Uterus (tissue), 4 donors: ENCODE measurements around the gene FMNL1. TPM values are rescaled to one million over a fixed set of nuclear protein-coding genes. Genes with fewer than 3 reads are reported as not detected.

ENCODE experiments used
- DNase-seq, 2 donors: peaks; one replicate each; pipeline ENCODE4 v3.0.0-alpha.2; 2019 to 2020
- H3K27ac ChIP-seq, 2 donors: fragments of 200-600 bp; sonication (generic); 1 replicate in 1 of 2; 2 replicates in 1 of 2; pipeline ENCODE4 v1.5.1; 2016 to 2018
- H3K27me3 ChIP-seq, 2 donors: fragments of 200-600 bp; sonication (generic); one replicate each; pipeline ENCODE4 v1.5.1; 2018 to 2019; ENCODE audit warnings: control low read depth in 1 of 2
- H3K36me3 ChIP-seq, 2 donors: fragments of 200-600 bp; sonication (generic); one replicate each; pipeline ENCODE4 v1.5.1; 2019; ENCODE audit warnings: control low read depth in 1 of 2
- H3K4me1 ChIP-seq, 2 donors: fragments of 200-600 bp; sonication (generic); one replicate each; pipeline ENCODE4 v1.5.1; 2018 to 2019; ENCODE audit warnings: control low read depth in 1 of 2
- H3K4me3 ChIP-seq, 2 donors: fragments of 200-600 bp; sonication (generic); 1 replicate in 1 of 2; 2 replicates in 1 of 2; pipeline ENCODE4 v1.5.1; 2018 to 2019; ENCODE audit warnings: mild to moderate bottlenecking in 1 of 2
- H3K9me3 ChIP-seq, 2 donors: fragments of 200-600 bp; sonication (generic); one replicate each; pipeline ENCODE4 v1.5.1; 2019; ENCODE audit warnings: control low read depth in 1 of 2
- POLR2A ChIP-seq, 2 donors: fragments of 450-650 bp; IDR thresholded peaks; one replicate each; pipeline ENCODE4 v1.6.1; 2016; ENCODE audit warnings: antibody characterized with exemption in 2 of 2, mild to moderate bottlenecking in 1 of 2, moderate library complexity in 1 of 2
- intact Hi-C: fragments of 100-400 bp; cut with DNase I; formaldehyde crosslinking; loops from one replicate; pipeline ENCODE4 v1.15.1; 2023; ENCODE audit warnings: low total_unique reads
- total RNA-seq, 4 donors: library from RNA; depleted of rRNA in 3 of 4; stranded (reverse); fragments of >200 nt in 3 of 4; gene quantifications; one replicate each; pipeline versions ENCODE4 v1.1.0 to v1.2.4, GENCODE V29; 2014 to 2023
- TF ChIP-seq, protein P1 (sequence below), 4 experiments: fragments of 200-600 bp in 2 of 4; fragments of 450-650 bp in 2 of 4; sonication (generic) in 2 of 4; IDR thresholded peaks; one replicate each; pipeline ENCODE4 v1.5.1; 2016 to 2019; ENCODE audit warnings: antibody characterized with exemption in 4 of 4, mild to moderate bottlenecking in 2 of 4, moderate library complexity in 1 of 4
- donor health status: DM: yes; HTN: yes; CAD: no.

Gene FMNL1
- total RNA-seq, 4 donors from 2014 or later, result 2.6 to 12.3 (median 3.6) TPM

- TF ChIP-seq, protein P1, sequence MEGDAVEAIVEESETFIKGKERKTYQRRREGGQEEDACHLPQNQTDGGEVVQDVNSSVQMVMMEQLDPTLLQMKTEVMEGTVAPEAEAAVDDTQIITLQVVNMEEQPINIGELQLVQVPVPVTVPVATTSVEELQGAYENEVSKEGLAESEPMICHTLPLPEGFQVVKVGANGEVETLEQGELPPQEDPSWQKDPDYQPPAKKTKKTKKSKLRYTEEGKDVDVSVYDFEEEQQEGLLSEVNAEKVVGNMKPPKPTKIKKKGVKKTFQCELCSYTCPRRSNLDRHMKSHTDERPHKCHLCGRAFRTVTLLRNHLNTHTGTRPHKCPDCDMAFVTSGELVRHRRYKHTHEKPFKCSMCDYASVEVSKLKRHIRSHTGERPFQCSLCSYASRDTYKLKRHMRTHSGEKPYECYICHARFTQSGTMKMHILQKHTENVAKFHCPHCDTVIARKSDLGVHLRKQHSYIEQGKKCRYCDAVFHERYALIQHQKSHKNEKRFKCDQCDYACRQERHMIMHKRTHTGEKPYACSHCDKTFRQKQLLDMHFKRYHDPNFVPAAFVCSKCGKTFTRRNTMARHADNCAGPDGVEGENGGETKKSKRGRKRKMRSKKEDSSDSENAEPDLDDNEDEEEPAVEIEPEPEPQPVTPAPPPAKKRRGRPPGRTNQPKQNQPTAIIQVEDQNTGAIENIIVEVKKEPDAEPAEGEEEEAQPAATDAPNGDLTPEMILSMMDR (IDR thresholded peaks at IDR 0.05), result no peak
- no peak for TF ChIP-seq POLR2A (IDR thresholded peaks at IDR 0.05)
- H3K27me3 ChIP-seq, result no peaks in the 10 kb centered on the region
- no peak for DNase-seq
- peaks cover 0 to 7% of the 10 kb centered on the region in 2 donors for H3K4me1 ChIP-seq
- no peaks in the 10 kb centered on the region for H3K36me3 ChIP-seq
- no peaks in the 10 kb centered on the region for H3K9me3 ChIP-seq
- intact Hi-C loops, result no loop called here
- H3K4me3 ChIP-seq, result no peak overlapping the region
- H3K27ac ChIP-seq, result no peak overlapping the region
Observed at GRCh38 chr17:45264988-45265387, 43.3 kb downstream of the FMNL1 start.

- H3K4me3 ChIP-seq, result no peak overlapping the region
- no peaks in the 10 kb centered on the region for H3K36me3 ChIP-seq
- H3K27ac ChIP-seq, result no peak overlapping the region
- peaks cover 0 to 7% of the 10 kb centered on the region in 2 donors for H3K4me1 ChIP-seq
- TF ChIP-seq, protein P1 (IDR thresholded peaks at IDR 0.05), result no peak
- no peak for TF ChIP-seq POLR2A (IDR thresholded peaks at IDR 0.05)
- no peak for DNase-seq
- no peaks in the 10 kb centered on the region for H3K27me3 ChIP-seq
- intact Hi-C loops, result no loop called here
- no peaks in the 10 kb centered on the region for H3K9me3 ChIP-seq
Observed at GRCh38 chr17:45265821-45266220, 44.1 kb downstream of the FMNL1 start.

DNA sequence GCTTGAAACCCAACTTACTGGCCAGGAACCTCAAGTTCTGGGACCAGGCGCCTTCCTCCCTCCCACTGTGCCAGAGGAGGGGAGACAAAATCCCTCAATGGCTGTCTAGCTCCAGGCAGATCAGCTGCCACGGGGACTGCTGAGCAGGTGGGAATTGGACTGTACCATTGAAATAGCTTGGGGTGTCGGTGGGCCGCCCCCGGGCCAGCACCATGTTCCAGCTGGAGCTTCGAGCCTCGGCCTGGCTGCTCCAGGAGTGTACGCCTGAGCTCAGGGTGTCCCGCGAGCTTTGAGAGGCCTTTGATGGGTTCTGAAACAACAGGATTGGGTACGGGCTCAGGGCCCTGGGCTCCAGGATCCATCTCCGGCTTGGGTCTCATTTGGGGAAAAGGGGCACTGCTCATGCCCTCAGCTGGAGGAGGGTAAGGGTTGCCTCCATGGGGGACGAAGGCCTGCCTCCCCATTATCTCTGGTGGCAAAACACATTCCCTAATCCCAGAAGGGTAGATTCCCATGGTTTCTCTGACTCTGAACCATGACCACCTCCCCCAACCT, 44.8 kb downstream of the FMNL1 start:
- DNase-seq, result no peak
- no peak overlapping the region for H3K27ac ChIP-seq
- no peaks in the 10 kb centered on the region for H3K36me3 ChIP-seq
- no peaks in the 10 kb centered on the region for H3K27me3 ChIP-seq
- H3K4me1 ChIP-seq, result peaks cover 0 to 7% of the 10 kb centered on the region in 2 donors
- intact Hi-C loops, result no loop called here
- H3K4me3 ChIP-seq, result no peak overlapping the region
- TF ChIP-seq POLR2A (IDR thresholded peaks at IDR 0.05), result no peak
- TF ChIP-seq, protein P1 (IDR thresholded peaks at IDR 0.05), result no peak
- H3K9me3 ChIP-seq, result no peaks in the 10 kb centered on the region

DNA sequence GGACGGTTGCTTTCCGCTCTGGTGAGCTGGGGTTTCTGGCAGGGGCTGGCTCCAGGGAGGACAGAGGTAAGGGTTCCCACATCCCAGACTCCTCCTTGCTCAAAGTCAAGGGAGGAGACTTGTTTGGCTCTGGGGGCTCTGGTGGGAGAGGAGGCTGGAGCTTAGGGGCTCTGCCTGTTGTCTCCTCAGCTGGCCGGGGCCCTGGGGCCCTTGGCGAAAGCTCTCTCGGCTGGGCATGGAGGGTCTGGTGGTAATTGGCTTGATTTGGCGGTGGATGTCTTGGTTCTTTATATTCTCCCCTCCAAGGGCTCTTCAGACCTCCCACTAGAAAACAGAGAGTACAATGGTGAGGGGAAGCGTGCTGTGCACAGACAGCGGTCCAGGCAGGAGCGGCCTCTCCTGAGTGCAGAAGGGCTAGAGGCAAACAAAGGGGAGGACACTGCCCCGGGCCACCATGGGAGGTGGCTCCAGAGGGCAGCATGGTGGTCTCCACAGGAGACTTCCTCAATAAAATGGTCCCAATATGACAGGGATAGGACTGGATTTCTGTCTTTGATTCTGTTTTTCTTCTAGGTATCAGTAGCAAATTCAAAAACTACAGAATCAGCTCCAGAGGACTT, 45.9 kb downstream of the FMNL1 start:
- intact Hi-C loops, result no loop called here
- Histone ChIP-seq H3K9me3 (no peaks in the 10 kb centered on the region), H3K27me3 (no peaks in the 10 kb centered on the region), H3K27ac (no peak overlapping the region), H3K4me1 (peaks cover 0 to 2% of the 10 kb centered on the region in 2 donors), H3K36me3 (no peaks in the 10 kb centered on the region), H3K4me3 (no peak overlapping the region)
- no peak for DNase-seq
- no peak for TF ChIP-seq POLR2A (IDR thresholded peaks at IDR 0.05)
- TF ChIP-seq, protein P1 (IDR thresholded peaks at IDR 0.05), result no peak

DNA sequence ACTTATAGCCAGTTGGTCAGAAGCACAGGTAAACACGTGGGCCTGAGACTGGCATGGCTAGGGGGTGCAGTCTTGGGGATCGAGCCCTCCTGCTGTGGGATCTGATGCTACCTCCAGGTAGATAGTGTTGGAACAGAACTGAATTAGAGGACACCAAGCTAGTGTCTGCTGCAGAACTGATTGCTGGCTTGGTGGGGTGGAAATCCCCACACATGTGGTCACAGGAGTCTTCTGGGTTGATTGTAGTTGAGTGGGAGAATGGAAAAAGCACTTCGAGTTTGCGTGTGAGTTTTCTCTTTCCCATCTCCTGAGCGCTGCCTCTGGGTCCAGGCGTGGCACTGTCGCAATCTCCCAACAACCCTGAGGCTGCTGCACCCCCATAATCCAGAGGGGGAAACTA, 48.2 kb downstream of the FMNL1 start:
- Histone ChIP-seq H3K9me3 (no peaks in the 10 kb centered on the region), H3K27me3 (no peaks in the 10 kb centered on the region), H3K4me1 (no peaks in the 10 kb centered on the region), H3K36me3 (no peaks in the 10 kb centered on the region), H3K4me3 (no peak overlapping the region), H3K27ac (no peak overlapping the region)
- no peak for DNase-seq
- no peak for TF ChIP-seq POLR2A (IDR thresholded peaks at IDR 0.05)
- TF ChIP-seq, protein P1 (IDR thresholded peaks at IDR 0.05), result no peak
- intact Hi-C loops, result no loop called here
